HEK293 (cell line): ENCODE data around the gene GHRL.
A peak's percentile ranks its signal among the peaks of the same experiment; 100 is the strongest.

Source experiments
- CTCF ChIA-PET: fragments of 350-600 bp; formaldehyde crosslinking; extraction: SDS; loops from one replicate; lab custom pipeline; 2021; ENCODE audit warnings: antibody characterized with exemption; lab: Yijun Ruan, JAX
- POLR2A ChIA-PET: fragments of 300-600 bp; formaldehyde crosslinking; extraction: SDS; loops from one replicate; lab custom pipeline; 2020; ENCODE audit warnings: antibody characterized with exemption, inconsistent platforms; lab: Yijun Ruan, JAX
- H3K27ac ChIP-seq: fragments of 200-500 bp; sonication (Bioruptor generic); 2 replicates; pipeline ENCODE4 v1.5.1; 2014; ENCODE audit warnings: low read depth, low read length, control low read depth, inconsistent platforms; ENCODE audit errors: extremely low read depth
- H3K36me3 ChIP-seq, 2 experiments: fragments of 200-500 bp in 1 of 2; sonication (Bioruptor generic) in 1 of 2; 1 replicate in 1 of 2; 2 replicates in 1 of 2; pipeline ENCODE4 v1.5.1; 2014 to 2017; ENCODE audit warnings: inconsistent platforms in 2 of 2, low read length in 2 of 2; ENCODE audit not compliant: control insufficient read depth in 2 of 2, insufficient read depth in 1 of 2
- H3K4me1 ChIP-seq: fragments of 200-500 bp; sonication (Bioruptor generic); 2 replicates; pipeline ENCODE4 v1.5.1; 2014; ENCODE audit warnings: mild to moderate bottlenecking, low read length, inconsistent platforms; ENCODE audit not compliant: control insufficient read depth, insufficient read depth
- H3K4me3 ChIP-seq: 2 replicates; pipeline ENCODE4 v1.5.1; 2011; ENCODE audit warnings: low read depth, mild to moderate bottlenecking, control low read depth, low read length, moderate library complexity
- H3K9me3 ChIP-seq: fragments of 200-500 bp; sonication (Bioruptor generic); 2 replicates; pipeline ENCODE4 v1.5.1; 2014; ENCODE audit warnings: low read depth, low read length, inconsistent platforms; ENCODE audit not compliant: control insufficient read depth, insufficient read depth
- ELK4 ChIP-seq: IDR thresholded peaks from 2 replicates; pipeline ENCODE4 v1.6.1; 2011; ENCODE audit warnings: mild to moderate bottlenecking, low read depth, low read length, borderline replicate concordance
- GLI2 ChIP-seq: fragments of 450-650 bp; formaldehyde crosslinking; IDR thresholded peaks from 2 replicates; pipeline ENCODE4; 2017; ENCODE audit warnings: missing biosample characterization, missing genetic modification characterization, low read depth, borderline replicate concordance
- KLF17 ChIP-seq: fragments of 450-650 bp; formaldehyde crosslinking; IDR thresholded peaks from 2 replicates; pipeline ENCODE4 v1.5.1; 2016; ENCODE audit warnings: missing biosample characterization, missing genetic modification characterization
- KLF9 ChIP-seq: fragments of 450-650 bp; formaldehyde crosslinking; IDR thresholded peaks from 2 replicates; pipeline ENCODE4 v1.5.1; 2016; ENCODE audit warnings: missing biosample characterization, missing genetic modification characterization, low read depth
- MYNN ChIP-seq: fragments of 450-650 bp; formaldehyde crosslinking; IDR thresholded peaks from 2 replicates; pipeline ENCODE4 v1.5.1; 2016; ENCODE audit warnings: missing biosample characterization, missing genetic modification characterization, borderline replicate concordance
- PRDM1 ChIP-seq: fragments of 450-650 bp; formaldehyde crosslinking; IDR thresholded peaks from 2 replicates; pipeline ENCODE4; 2016; ENCODE audit warnings: missing biosample characterization, missing genetic modification characterization
- SCRT2 ChIP-seq: fragments of 450-650 bp; formaldehyde crosslinking; IDR thresholded peaks from 2 replicates; pipeline ENCODE4 v1.5.1; 2016; ENCODE audit warnings: missing biosample characterization, missing genetic modification characterization
- ZBTB17 ChIP-seq: fragments of 450-650 bp; formaldehyde crosslinking; IDR thresholded peaks from 2 replicates; pipeline ENCODE4 v1.5.1; 2016; ENCODE audit warnings: missing biosample characterization, missing genetic modification characterization
- ZFHX2 ChIP-seq: fragments of 450-650 bp; formaldehyde crosslinking; conservative IDR thresholded peaks from 2 replicates; pipeline ENCODE4 v1.5.1; 2016; ENCODE audit warnings: missing biosample characterization, missing genetic modification characterization
- ZFP69B ChIP-seq: fragments of 450-650 bp; formaldehyde crosslinking; IDR thresholded peaks from 2 replicates; pipeline ENCODE4 v1.5.1; 2016; ENCODE audit warnings: missing biosample characterization, missing genetic modification characterization
- ZNF112 ChIP-seq: fragments of 450-650 bp; formaldehyde crosslinking; IDR thresholded peaks from 2 replicates; pipeline ENCODE4 v1.5.0; 2017; ENCODE audit warnings: missing biosample characterization, missing genetic modification characterization
- ZNF114 ChIP-seq: fragments of 450-650 bp; formaldehyde crosslinking; IDR thresholded peaks from 2 replicates; pipeline ENCODE4 v1.5.0; 2017; ENCODE audit warnings: missing biosample characterization, missing genetic modification characterization
- ZNF184 ChIP-seq: fragments of 450-650 bp; IDR thresholded peaks from 2 replicates; pipeline ENCODE4 v1.5.1; 2018; ENCODE audit warnings: missing biosample characterization, mild to moderate bottlenecking, missing genetic modification characterization
- ZNF2 ChIP-seq: fragments of 450-650 bp; formaldehyde crosslinking; IDR thresholded peaks from 2 replicates; pipeline ENCODE4 v1.5.1; 2016; ENCODE audit warnings: missing biosample characterization, missing genetic modification characterization
- ZNF274 ChIP-seq, 2 experiments: fragments of 200-500 bp in 1 of 2; fragments of 450-650 bp in 1 of 2; sonication (Bioruptor generic) in 1 of 2; formaldehyde crosslinking in 1 of 2; IDR thresholded peaks; 2 replicates each; pipeline versions ENCODE4 v1.5.1 to v1.6.1; 2014 to 2016; ENCODE audit warnings: borderline replicate concordance in 1 of 2, inconsistent platforms in 1 of 2, low read length in 1 of 2, missing biosample characterization in 1 of 2, missing genetic modification characterization in 1 of 2
- ZNF292 ChIP-seq: fragments of 450-650 bp; formaldehyde crosslinking; IDR thresholded peaks from 2 replicates; pipeline ENCODE4 v1.5.1; 2016; ENCODE audit warnings: low read depth, missing biosample characterization, missing genetic modification characterization, borderline replicate concordance
- ZNF324 ChIP-seq: fragments of 450-650 bp; formaldehyde crosslinking; IDR thresholded peaks from 2 replicates; pipeline ENCODE4 v1.5.1; 2016; ENCODE audit warnings: missing biosample characterization, missing genetic modification characterization
- ZNF362 ChIP-seq: fragments of 450-650 bp; formaldehyde crosslinking; IDR thresholded peaks from 2 replicates; pipeline ENCODE4 v1.5.1; 2016; ENCODE audit warnings: missing biosample characterization, missing genetic modification characterization
- ZNF366 ChIP-seq: fragments of 450-650 bp; formaldehyde crosslinking; conservative IDR thresholded peaks from 2 replicates; pipeline ENCODE4 v1.5.1; 2016; ENCODE audit warnings: missing biosample characterization, missing genetic modification characterization
- ZNF423 ChIP-seq: fragments of 450-650 bp; formaldehyde crosslinking; IDR thresholded peaks from 2 replicates; pipeline ENCODE4 v1.5.1; 2016; ENCODE audit warnings: missing biosample characterization, missing genetic modification characterization
- ZNF558 ChIP-seq: fragments of 450-650 bp; formaldehyde crosslinking; IDR thresholded peaks from 2 replicates; pipeline ENCODE4 v1.5.1; 2016; ENCODE audit warnings: missing biosample characterization, missing genetic modification characterization
- ZNF610 ChIP-seq: fragments of 450-650 bp; formaldehyde crosslinking; IDR thresholded peaks from 2 replicates; pipeline ENCODE4 v1.5.1; 2016; ENCODE audit warnings: missing biosample characterization, missing genetic modification characterization, borderline replicate concordance
- ZNF785 ChIP-seq: fragments of 450-650 bp; formaldehyde crosslinking; IDR thresholded peaks from 2 replicates; pipeline ENCODE4 v1.5.1; 2016; ENCODE audit warnings: missing biosample characterization, missing genetic modification characterization
- ZNF792 ChIP-seq: fragments of 450-650 bp; formaldehyde crosslinking; IDR thresholded peaks from 2 replicates; pipeline ENCODE4 v1.5.1; 2016; ENCODE audit warnings: missing biosample characterization, missing genetic modification characterization
- TF ChIP-seq, protein P1 (sequence below): fragments of 450-650 bp; formaldehyde crosslinking; IDR thresholded peaks from 2 replicates; pipeline ENCODE4 v1.5.1; 2017; ENCODE audit warnings: missing biosample characterization, missing genetic modification characterization
- TF ChIP-seq, protein P2 (sequence below): fragments of 450-650 bp; formaldehyde crosslinking; IDR thresholded peaks from 2 replicates; pipeline ENCODE4 v1.5.1; 2017; ENCODE audit warnings: missing biosample characterization, missing genetic modification characterization

GHRL gene

DNA sequence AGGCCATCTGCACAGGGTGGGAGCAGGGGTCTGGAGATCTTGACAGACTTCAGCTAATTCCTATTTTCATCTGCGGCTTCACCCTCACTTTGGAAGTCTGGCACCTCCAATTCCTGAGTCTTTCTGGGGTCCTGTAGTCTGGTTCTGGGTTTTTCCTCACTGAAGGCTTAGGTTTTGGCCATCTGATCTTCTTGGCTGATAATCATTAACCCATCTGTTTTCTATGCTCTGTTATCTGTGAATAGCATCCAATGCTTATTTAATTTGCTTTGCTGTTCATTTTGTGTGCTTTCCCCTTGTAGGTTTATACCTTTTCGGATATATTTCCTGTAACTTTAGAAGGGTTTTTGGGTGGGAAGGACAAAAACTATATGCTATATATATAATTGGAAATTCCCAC is 26.9 kb downstream of the GHRL start:
- TF ChIP-seq ZNF2 (tag by site-specific recombination) (no peak), SCRT2 (tag by site-specific recombination) (no peak), PRDM1 (tag by site-specific recombination) (no peak), GLI2 (tag by site-specific recombination) (no peak), ZNF184 (tag by site-specific recombination) (no peak), ZNF792 (tag by site-specific recombination) (no peak)

DNA sequence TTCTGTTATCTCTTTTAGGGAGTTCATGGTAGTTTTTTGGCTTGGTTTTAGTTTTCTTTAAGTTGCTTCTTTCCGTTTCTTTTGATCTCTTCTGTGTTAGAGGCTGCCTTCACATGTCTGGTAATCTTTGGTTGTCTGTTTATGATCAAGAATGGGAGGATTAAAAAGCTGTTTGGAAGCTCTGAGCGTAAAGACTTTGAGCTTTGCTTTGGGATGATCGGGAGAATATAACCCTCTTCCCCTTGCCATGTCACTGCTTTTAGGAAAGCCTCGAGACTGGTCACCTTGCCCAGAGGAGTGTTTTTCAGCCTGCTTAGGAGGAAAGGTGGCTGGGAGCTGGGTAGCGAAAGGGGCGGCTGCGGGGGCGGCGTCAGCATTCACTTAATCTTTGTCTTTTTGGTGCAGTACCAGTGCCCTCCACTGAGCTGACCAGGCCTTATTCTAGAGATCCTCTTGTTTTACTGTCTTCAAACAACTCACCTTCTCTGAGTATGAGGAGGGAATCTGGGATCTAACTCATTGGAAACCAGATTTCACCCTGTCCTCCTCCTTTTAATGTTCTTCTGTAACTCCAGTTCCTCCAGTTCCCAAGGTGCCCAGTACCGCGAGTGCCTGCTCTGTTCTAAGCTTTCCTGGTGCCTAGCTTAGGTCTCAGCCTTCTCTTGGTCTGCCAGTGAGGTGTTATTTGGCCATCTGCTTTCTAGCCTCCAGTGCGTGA is 28.9 kb downstream of the GHRL start:
- Histone ChIP-seq H3K4me3 (no peak overlapping the region), H3K9me3 (no peaks in the 10 kb centered on the region), H3K27ac (no peak overlapping the region), H3K4me1 (0 out of 2 replicates have a peak, but pooled peaks cover 2% of the 10 kb centered on the region), H3K36me3 (peaks cover 40 to 74% of the 10 kb centered on the region in 2 experiments; a peak in 2 of 3 replicates)
- ChIA-PET CTCF (interaction anchor here (0.6 to 2.8 kb wide), 12 partner anchors 9 to 467 kb away, joined by 3 to 8 read pairs (median 4); partner anchors contain the start of gene TATDN2), POLR2A (interaction anchor here (0.8 to 1.7 kb wide), 2 partner anchors 16 to 471 kb away, joined by 6 to 9 read pairs; partner anchors contain the start of genes ARPC4 and TATDN2)
- TF ChIP-seq, protein P1, sequence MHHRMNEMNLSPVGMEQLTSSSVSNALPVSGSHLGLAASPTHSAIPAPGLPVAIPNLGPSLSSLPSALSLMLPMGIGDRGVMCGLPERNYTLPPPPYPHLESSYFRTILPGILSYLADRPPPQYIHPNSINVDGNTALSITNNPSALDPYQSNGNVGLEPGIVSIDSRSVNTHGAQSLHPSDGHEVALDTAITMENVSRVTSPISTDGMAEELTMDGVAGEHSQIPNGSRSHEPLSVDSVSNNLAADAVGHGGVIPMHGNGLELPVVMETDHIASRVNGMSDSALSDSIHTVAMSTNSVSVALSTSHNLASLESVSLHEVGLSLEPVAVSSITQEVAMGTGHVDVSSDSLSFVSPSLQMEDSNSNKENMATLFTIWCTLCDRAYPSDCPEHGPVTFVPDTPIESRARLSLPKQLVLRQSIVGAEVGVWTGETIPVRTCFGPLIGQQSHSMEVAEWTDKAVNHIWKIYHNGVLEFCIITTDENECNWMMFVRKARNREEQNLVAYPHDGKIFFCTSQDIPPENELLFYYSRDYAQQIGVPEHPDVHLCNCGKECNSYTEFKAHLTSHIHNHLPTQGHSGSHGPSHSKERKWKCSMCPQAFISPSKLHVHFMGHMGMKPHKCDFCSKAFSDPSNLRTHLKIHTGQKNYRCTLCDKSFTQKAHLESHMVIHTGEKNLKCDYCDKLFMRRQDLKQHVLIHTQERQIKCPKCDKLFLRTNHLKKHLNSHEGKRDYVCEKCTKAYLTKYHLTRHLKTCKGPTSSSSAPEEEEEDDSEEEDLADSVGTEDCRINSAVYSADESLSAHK = no peak
- TF ChIP-seq, protein P2, sequence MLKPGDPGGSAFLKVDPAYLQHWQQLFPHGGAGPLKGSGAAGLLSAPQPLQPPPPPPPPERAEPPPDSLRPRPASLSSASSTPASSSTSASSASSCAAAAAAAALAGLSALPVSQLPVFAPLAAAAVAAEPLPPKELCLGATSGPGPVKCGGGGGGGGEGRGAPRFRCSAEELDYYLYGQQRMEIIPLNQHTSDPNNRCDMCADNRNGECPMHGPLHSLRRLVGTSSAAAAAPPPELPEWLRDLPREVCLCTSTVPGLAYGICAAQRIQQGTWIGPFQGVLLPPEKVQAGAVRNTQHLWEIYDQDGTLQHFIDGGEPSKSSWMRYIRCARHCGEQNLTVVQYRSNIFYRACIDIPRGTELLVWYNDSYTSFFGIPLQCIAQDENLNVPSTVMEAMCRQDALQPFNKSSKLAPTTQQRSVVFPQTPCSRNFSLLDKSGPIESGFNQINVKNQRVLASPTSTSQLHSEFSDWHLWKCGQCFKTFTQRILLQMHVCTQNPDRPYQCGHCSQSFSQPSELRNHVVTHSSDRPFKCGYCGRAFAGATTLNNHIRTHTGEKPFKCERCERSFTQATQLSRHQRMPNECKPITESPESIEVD (tag by site-specific recombination) = no peak
- TF ChIP-seq ZBTB17 (tag by site-specific recombination) (peak; percentile 45), ZNF114 (tag by site-specific recombination) (no peak), ZNF324 (tag by site-specific recombination) (no peak), ZFHX2 (tag by site-specific recombination) (peak; percentile 54; the same call in 1 of the 2 replicates), ZNF274 (IDR thresholded peaks at IDR 0.05; ENCODE audit: low read length) (no peak), ZNF274 (tag by site-specific recombination; IDR thresholded peaks at IDR 0.05; ENCODE audit: borderline replicate concordance) (no peak), ELK4 (no peak), ZNF362 (tag by site-specific recombination) (no peak), ZFP69B (no peak), KLF17 (tag by site-specific recombination) (no peak), ZNF558 (tag by site-specific recombination) (no peak), MYNN (no peak), ZNF785 (tag by site-specific recombination) (no peak), ZNF292 (tag by site-specific recombination) (no peak), PRDM1 (tag by site-specific recombination) (peak; percentile 78), ZNF423 (tag by site-specific recombination) (no peak), ZNF112 (tag by site-specific recombination) (no peak), ZNF366 (0 out of 2 replicates have a peak, but pooled peaks have one; percentile 42), ZNF610 (tag by site-specific recombination) (no peak), KLF9 (0 out of 2 replicates have a peak, but pooled peaks have one; percentile 13)

More for the DNA sequence above, 26.9 kb downstream of the GHRL start:
- Histone ChIP-seq H3K9me3 (no peaks in the 10 kb centered on the region), H3K36me3 (peaks cover 35 to 74% of the 10 kb centered on the region in 2 experiments), H3K4me1 (0 out of 2 replicates have a peak, but pooled peaks cover 2% of the 10 kb centered on the region), H3K27ac (no peak overlapping the region), H3K4me3 (no peak overlapping the region)
- ChIA-PET POLR2A (no interaction called here), CTCF (interaction anchor here (0.6 kb wide), 1 partner anchor 26 kb away, joined by 3 read pairs; no protein-coding TSS in a partner anchor)
